GM18873 (cell line): ENCODE data around the gene IQCC.

Experiments used
- ATAC-seq: cut with Tn5 transposase; IDR thresholded peaks from one replicate; pipeline ENCODE4 v1.9.1; 2021; ENCODE audit warnings: mild to moderate bottlenecking, moderate library complexity, moderate number of reproducible peaks; ENCODE audit not compliant: unreplicated experiment, low FRiP score

The IQCC gene

GRCh38 chr1:32221980-32222755, 16.7 kb downstream of the IQCC start, which contains the start of the genes EIF3I and TMEM234:
EIF3I (plus strand) TSS chr1:32222407; CDS start chr1:32222442, 35 bp downstream.
TMEM234 (minus strand) TSS chr1:32222353; CDS start chr1:32222322, 31 bp downstream.
- ATAC-seq, result peak; percentile 68

- no peak for ATAC-seq
Observed at GRCh38 chr1:32223683-32224082, 18.2 kb downstream of the IQCC start.

GRCh38 chr1:32224285-32224684, 18.8 kb downstream of the IQCC start:
- ATAC-seq, result no peak

GRCh38 chr1:32228771-32229170, 23.3 kb downstream of the IQCC start:
- ATAC-seq, result no peak

GRCh38 chr1:32231843-32232432, 26.5 kb downstream of the IQCC start:
- ATAC-seq, result no peak

GRCh38 chr1:32232558-32233304, 27.3 kb downstream of the IQCC start:
- no peak for ATAC-seq

- no peak for ATAC-seq
Observed at GRCh38 chr1:32234792-32235191, 29.3 kb downstream of the IQCC start.

GRCh38 chr1:32239337-32239736, 33.9 kb downstream of the IQCC start:
- ATAC-seq, result no peak

GRCh38 chr1:32239790-32240139, 34.3 kb downstream of the IQCC start:
- no peak for ATAC-seq

- ATAC-seq, result no peak
Observed at GRCh38 chr1:32240140-32240951, 34.9 kb downstream of the IQCC start.

- ATAC-seq, result no peak
Observed at GRCh38 chr1:32241001-32241763, 35.7 kb downstream of the IQCC start.

- no peak for ATAC-seq
Observed at GRCh38 chr1:32242341-32242851, 36.9 kb downstream of the IQCC start.

- no peak for ATAC-seq
Observed at GRCh38 chr1:32246888-32247273, 41.4 kb downstream of the IQCC start, which contains the start of gene FAM167B. FAM167B (plus strand) TSS chr1:32247222; CDS start chr1:32247422, 200 bp downstream.

GRCh38 chr1:32247452-32247851, 42.0 kb downstream of the IQCC start:
- ATAC-seq, result no peak

- ATAC-seq, result no peak
Observed at GRCh38 chr1:32247983-32248889, 42.8 kb downstream of the IQCC start.

GRCh38 chr1:32249831-32250525, 44.5 kb downstream of the IQCC start:
- ATAC-seq, result peak; percentile 39

GRCh38 chr1:32250893-32251716, 45.6 kb downstream of the IQCC start, which contains the start of gene LCK:
LCK (plus strand) TSS chr1:32251265; CDS start chr1:32274330, 23,065 bp downstream.
- ATAC-seq, result no peak
